Uterus (tissue), 4 donors: ENCODE data around the gene FADS3. TPM values are rescaled to one million over a fixed set of nuclear protein-coding genes. Genes with fewer than 3 reads are reported as not detected.
A peak's percentile ranks its signal among the peaks of the same experiment; 100 is the strongest.

Source experiments
- DNase-seq, 2 donors: peaks; one replicate each; pipeline ENCODE4 v3.0.0-alpha.2; 2019 to 2020
- H3K27ac ChIP-seq, 2 donors: fragments of 200-600 bp; sonication (generic); 1 replicate in 1 of 2; 2 replicates in 1 of 2; pipeline ENCODE4 v1.5.1; 2016 to 2018
- H3K27me3 ChIP-seq, 2 donors: fragments of 200-600 bp; sonication (generic); one replicate each; pipeline ENCODE4 v1.5.1; 2018 to 2019; ENCODE audit warnings: control low read depth in 1 of 2
- H3K36me3 ChIP-seq, 2 donors: fragments of 200-600 bp; sonication (generic); one replicate each; pipeline ENCODE4 v1.5.1; 2019; ENCODE audit warnings: control low read depth in 1 of 2
- H3K4me1 ChIP-seq, 2 donors: fragments of 200-600 bp; sonication (generic); one replicate each; pipeline ENCODE4 v1.5.1; 2018 to 2019; ENCODE audit warnings: control low read depth in 1 of 2
- H3K4me3 ChIP-seq, 2 donors: fragments of 200-600 bp; sonication (generic); 1 replicate in 1 of 2; 2 replicates in 1 of 2; pipeline ENCODE4 v1.5.1; 2018 to 2019; ENCODE audit warnings: mild to moderate bottlenecking in 1 of 2
- H3K9me3 ChIP-seq, 2 donors: fragments of 200-600 bp; sonication (generic); one replicate each; pipeline ENCODE4 v1.5.1; 2019; ENCODE audit warnings: control low read depth in 1 of 2
- CTCF ChIP-seq, 4 experiments: fragments of 200-600 bp in 2 of 4; fragments of 450-650 bp in 2 of 4; sonication (generic) in 2 of 4; IDR thresholded peaks; one replicate each; pipeline ENCODE4 v1.5.1; 2016 to 2019; ENCODE audit warnings: antibody characterized with exemption in 4 of 4, mild to moderate bottlenecking in 2 of 4, moderate library complexity in 1 of 4
- POLR2A ChIP-seq, 2 donors: fragments of 450-650 bp; IDR thresholded peaks; one replicate each; pipeline ENCODE4 v1.6.1; 2016; ENCODE audit warnings: antibody characterized with exemption in 2 of 2, mild to moderate bottlenecking in 1 of 2, moderate library complexity in 1 of 2
- intact Hi-C: fragments of 100-400 bp; cut with DNase I; formaldehyde crosslinking; loops from one replicate; pipeline ENCODE4 v1.15.1; 2023; ENCODE audit warnings: low total_unique reads
- total RNA-seq, 4 donors: library from RNA; depleted of rRNA in 3 of 4; stranded (reverse); fragments of >200 nt in 3 of 4; gene quantifications; one replicate each; pipeline versions ENCODE4 v1.1.0 to v1.2.4, GENCODE V29; 2014 to 2023
- donor health status: DM: yes; HTN: yes; CAD: no.

FADS3 gene
- total RNA-seq, 4 donors from 2014 or later: 18.2 to 74.6 (median 32.0) TPM

DNA sequence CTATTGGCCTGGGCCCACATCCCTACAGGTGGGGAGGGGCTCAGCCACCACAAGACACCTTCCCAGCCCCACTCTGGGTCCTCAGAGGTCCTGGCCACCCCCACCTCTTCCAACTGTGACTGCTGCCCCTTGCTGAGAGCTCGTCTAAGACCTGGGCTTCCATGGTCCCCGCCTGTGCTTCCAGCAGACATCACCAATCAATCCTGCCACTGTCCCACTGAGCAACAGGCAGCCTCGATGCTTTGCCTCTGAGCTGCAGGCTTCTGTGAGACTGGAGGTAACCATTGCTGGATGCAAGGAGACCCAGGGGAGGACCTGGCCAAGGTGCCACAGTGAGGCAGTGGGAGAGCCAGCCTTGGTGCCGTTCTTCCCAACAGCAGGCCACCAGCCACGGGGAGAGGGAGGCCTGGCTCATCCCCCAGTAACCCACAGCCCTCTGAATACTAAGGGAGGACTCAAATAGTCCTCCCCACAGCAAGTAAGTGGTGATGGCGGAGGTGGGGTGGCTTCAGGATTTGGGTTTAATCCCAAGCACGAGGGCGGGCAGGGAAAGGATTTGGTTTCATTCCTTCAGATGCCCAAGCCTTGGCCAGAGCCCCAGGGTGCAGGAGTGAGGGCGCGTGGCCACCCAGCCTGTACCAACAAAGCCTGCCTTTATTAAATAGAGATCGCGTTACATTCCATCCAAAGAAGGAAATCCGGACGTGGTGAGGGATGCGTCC lies 5.5 kb upstream of the FADS3 start:
- Histone ChIP-seq H3K9me3 (no peaks in the 10 kb centered on the region), H3K27ac (peak overlapping the region in 1 of 2 donors; percentile 80), H3K36me3 (no peaks in the 10 kb centered on the region), H3K27me3 (no peaks in the 10 kb centered on the region), H3K4me3 (no peak overlapping the region), H3K4me1 (no peaks in the 10 kb centered on the region)
- DNase-seq: no peak
- intact Hi-C loops: loop anchor here (5.0 to 10.0 kb wide), 3 partner anchors 50 to 185 kb away; partner anchors contain the start of genes FEN1 and TMEM258
- TF ChIP-seq POLR2A (IDR thresholded peaks at IDR 0.05) (no peak), CTCF (IDR thresholded peaks at IDR 0.05) (no peak)

GRCh38 chr11:61895718-61896059 lies 4.3 kb upstream of the FADS3 start:
- no peak overlapping the region for H3K27ac ChIP-seq
- H3K4me1 ChIP-seq: peaks cover 0 to 5% of the 10 kb centered on the region in 2 donors
- H3K27me3 ChIP-seq: no peaks in the 10 kb centered on the region
- H3K4me3 ChIP-seq: no peak overlapping the region
- intact Hi-C loops: loop anchor here (5.0 to 10.0 kb wide), 3 partner anchors 52 to 187 kb away; partner anchors contain the start of genes FEN1 and TMEM258
- DNase-seq: no peak
- no peaks in the 10 kb centered on the region for H3K36me3 ChIP-seq
- no peaks in the 10 kb centered on the region for H3K9me3 ChIP-seq
- TF ChIP-seq POLR2A (IDR thresholded peaks at IDR 0.05) (no peak), CTCF (IDR thresholded peaks at IDR 0.05) (no peak)

DNA sequence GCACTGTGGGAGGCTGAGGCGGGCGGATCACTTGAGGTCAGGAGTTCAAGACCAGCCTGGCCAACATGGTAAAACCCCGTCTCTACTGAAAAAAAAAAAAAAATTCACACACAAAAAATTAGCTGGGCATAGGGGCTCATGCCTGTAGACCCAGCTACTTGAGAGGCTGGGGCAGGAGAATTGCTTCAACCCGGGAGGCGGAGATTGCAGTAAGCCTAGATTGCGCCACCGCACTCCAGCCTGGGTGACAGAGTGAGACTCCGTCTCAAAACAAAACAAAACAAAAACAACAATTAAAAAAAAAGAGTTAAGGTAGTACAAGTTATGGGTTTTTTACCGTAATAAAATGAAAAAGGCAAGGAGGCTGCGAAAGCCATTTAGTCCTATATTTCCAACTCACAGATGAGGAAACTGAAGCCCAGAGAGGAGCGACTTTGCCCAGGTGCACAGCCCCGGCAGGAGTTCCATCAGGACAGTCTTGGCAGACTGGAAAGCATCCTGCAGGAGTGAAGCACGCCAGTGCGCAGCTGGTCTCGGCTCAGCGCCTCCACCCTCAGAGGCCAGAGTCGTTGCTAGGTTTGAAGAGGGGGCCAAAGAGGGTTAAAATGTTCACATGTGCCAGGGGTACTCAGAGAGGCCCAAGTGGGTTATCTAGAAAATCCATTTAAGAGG lies 3.8 kb upstream of the FADS3 start:
- Histone ChIP-seq H3K27ac (no peak overlapping the region), H3K4me3 (no peak overlapping the region), H3K4me1 (peaks cover 0 to 9% of the 10 kb centered on the region in 2 donors), H3K36me3 (no peaks in the 10 kb centered on the region), H3K9me3 (no peaks in the 10 kb centered on the region), H3K27me3 (no peaks in the 10 kb centered on the region)
- no peak for DNase-seq
- no peak for TF ChIP-seq POLR2A (IDR thresholded peaks at IDR 0.05)
- TF ChIP-seq CTCF (IDR thresholded peaks at IDR 0.05): no peak
- intact Hi-C loops: loop anchor here (5.0 to 10.0 kb wide), 3 partner anchors 52 to 187 kb away; partner anchors contain the start of genes FEN1 and TMEM258

- intact Hi-C loops: loop anchor here (10.0 kb wide), 1 partner anchor 99 kb away; the partner anchor contains the start of genes FEN1 and TMEM258
- H3K36me3 ChIP-seq: no peaks in the 10 kb centered on the region
- no peaks in the 10 kb centered on the region for H3K27me3 ChIP-seq
- H3K4me3 ChIP-seq: no peak overlapping the region
- H3K9me3 ChIP-seq: no peaks in the 10 kb centered on the region
- peaks cover 0 to 9% of the 10 kb centered on the region in 2 donors for H3K4me1 ChIP-seq
- TF ChIP-seq CTCF (IDR thresholded peaks at IDR 0.05) (no peak), POLR2A (IDR thresholded peaks at IDR 0.05) (no peak)
- peak overlapping the region; percentile 27 to 53 for H3K27ac ChIP-seq
- no peak for DNase-seq
Measured at GRCh38 chr11:61893981-61894380, 2.6 kb upstream of the FADS3 start.

DNA sequence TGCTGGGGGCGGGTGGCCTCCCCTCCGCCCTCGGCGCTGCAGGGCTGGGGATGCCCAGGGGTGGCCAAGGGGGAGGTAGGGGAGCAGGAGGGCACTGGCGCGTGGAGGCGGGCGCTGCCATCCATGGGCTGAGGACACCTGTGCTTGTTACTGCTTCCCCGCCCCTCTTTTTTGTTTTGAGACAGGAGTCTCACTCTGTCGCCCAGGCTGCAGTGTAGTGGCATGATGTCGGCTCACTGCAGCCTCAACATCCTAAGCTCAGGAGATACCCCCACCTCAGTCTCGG lies 683 bp upstream of the FADS3 start:
- peak overlapping the region; percentile 29 to 96 for H3K4me3 ChIP-seq
- H3K4me1 ChIP-seq: peaks cover 0 to 9% of the 10 kb centered on the region in 2 donors

More for the DNA sequence above, 683 bp upstream of the FADS3 start:
- Histone ChIP-seq H3K27ac (peak overlapping the region; percentile 78 to 97), H3K9me3 (no peaks in the 10 kb centered on the region), H3K27me3 (no peaks in the 10 kb centered on the region), H3K36me3 (no peaks in the 10 kb centered on the region)
- DNase-seq: no peak
- intact Hi-C loops: loop anchor here (10.0 kb wide), 1 partner anchor 97 kb away; the partner anchor contains the start of genes FEN1 and TMEM258
- TF ChIP-seq POLR2A (IDR thresholded peaks at IDR 0.05) (no peak), CTCF (IDR thresholded peaks at IDR 0.05) (no peak)
